ENCODE data around the gene MMP24.

MMP24 gene

GRCh38 chr20:35238735-35239134, 12.2 kb downstream of the MMP24 start:
- DNase-seq (ENCODE audit: extremely low read depth, insufficient read length): no peak
- Histone ChIP-seq H3K36me3 (ENCODE audit: control insufficient read depth, insufficient read depth, low read length) (no peaks in the 10 kb centered on the region), H3K4me3 (replicated peaks; ENCODE audit: low read depth, low read length) (no peak overlapping the region), H3K27me3 (replicated peaks; ENCODE audit: control insufficient read depth, insufficient read depth, low read length) (no peaks in the 10 kb centered on the region)
- no peak for TF ChIP-seq CTCF (IDR thresholded peaks at IDR 0.05; ENCODE audit: insufficient read depth, low read length, poor library complexity, severe bottlenecking)

- Histone ChIP-seq H3K27me3 (replicated peaks; ENCODE audit: control insufficient read depth, insufficient read depth, low read length) (no peaks in the 10 kb centered on the region), H3K36me3 (ENCODE audit: control insufficient read depth, insufficient read depth, low read length) (no peaks in the 10 kb centered on the region), H3K4me3 (replicated peaks; ENCODE audit: low read depth, low read length) (no peak overlapping the region)
- no peak for DNase-seq (ENCODE audit: extremely low read depth, insufficient read length)
- TF ChIP-seq CTCF (IDR thresholded peaks at IDR 0.05; ENCODE audit: insufficient read depth, low read length, poor library complexity, severe bottlenecking): no peak
These were observed 13.8 kb downstream of the MMP24 start for GRCh38 chr20:35240083-35240810.

GRCh38 chr20:35240811-35241293, 14.4 kb downstream of the MMP24 start:
- DNase-seq (ENCODE audit: extremely low read depth, insufficient read length): no peak
- no peak for TF ChIP-seq CTCF (IDR thresholded peaks at IDR 0.05; ENCODE audit: insufficient read depth, low read length, poor library complexity, severe bottlenecking)
- Histone ChIP-seq H3K4me3 (replicated peaks; ENCODE audit: low read depth, low read length) (no peak overlapping the region), H3K27me3 (replicated peaks; ENCODE audit: control insufficient read depth, insufficient read depth, low read length) (no peaks in the 10 kb centered on the region), H3K36me3 (ENCODE audit: control insufficient read depth, insufficient read depth, low read length) (no peaks in the 10 kb centered on the region)

DNA sequence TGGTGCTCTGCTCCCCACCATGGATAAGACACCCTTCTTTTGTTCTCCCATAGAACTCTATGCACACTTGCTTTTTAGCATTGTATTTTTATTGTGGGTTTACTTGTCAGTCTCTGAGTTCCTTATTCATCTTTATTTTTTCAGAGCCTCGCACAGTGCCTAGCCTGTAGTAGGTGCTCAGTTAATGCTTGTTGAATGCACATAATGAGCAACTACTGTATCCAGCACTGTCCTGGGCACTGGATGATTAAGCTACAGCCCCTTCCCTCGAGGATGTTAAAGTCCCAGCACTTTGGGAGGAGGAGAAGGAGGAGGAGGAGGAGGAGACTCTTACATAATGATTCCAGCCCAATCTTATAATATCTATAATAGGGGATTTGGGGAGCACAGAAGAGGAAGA, 16.8 kb downstream of the MMP24 start:
- TF ChIP-seq CTCF (IDR thresholded peaks at IDR 0.05; ENCODE audit: insufficient read depth, low read length, poor library complexity, severe bottlenecking): no peak
- Histone ChIP-seq H3K4me3 (replicated peaks; ENCODE audit: low read depth, low read length) (no peak overlapping the region), H3K27me3 (replicated peaks; ENCODE audit: control insufficient read depth, insufficient read depth, low read length) (no peaks in the 10 kb centered on the region; the same call in 1 of the 2 replicates), H3K36me3 (ENCODE audit: control insufficient read depth, insufficient read depth, low read length) (no peaks in the 10 kb centered on the region)
- DNase-seq (ENCODE audit: extremely low read depth, insufficient read length): no peak

DNA sequence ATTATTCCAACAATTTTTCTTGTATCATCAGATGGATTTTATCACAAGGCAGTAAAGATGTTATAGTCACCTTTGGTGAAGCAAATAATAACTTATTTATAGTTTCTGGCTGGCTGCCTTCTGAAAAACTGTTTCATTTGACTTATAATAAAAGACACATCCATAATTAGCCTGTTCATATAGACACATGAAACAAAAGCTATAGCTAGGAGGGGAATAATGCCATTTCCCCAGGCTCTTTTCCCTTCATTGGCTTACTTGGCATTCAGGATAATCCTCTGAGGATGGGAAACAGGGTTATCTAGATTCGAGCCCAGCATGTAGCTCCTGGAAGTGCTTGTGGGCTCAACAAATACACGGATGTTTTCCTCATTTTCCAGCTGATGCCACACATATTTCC, 17.5 kb downstream of the MMP24 start:
- no peaks in the 10 kb centered on the region for H3K36me3 ChIP-seq (ENCODE audit: control insufficient read depth, insufficient read depth, low read length)
- no peaks in the 10 kb centered on the region; the same call in 1 of the 2 replicates for H3K27me3 ChIP-seq (replicated peaks; ENCODE audit: control insufficient read depth, insufficient read depth, low read length)
- H3K4me3 ChIP-seq (replicated peaks; ENCODE audit: low read depth, low read length): no peak overlapping the region
- no peak for DNase-seq (ENCODE audit: extremely low read depth, insufficient read length)
- no peak for TF ChIP-seq CTCF (IDR thresholded peaks at IDR 0.05; ENCODE audit: insufficient read depth, low read length, poor library complexity, severe bottlenecking)
